BE2C (cell line): ENCODE results near the gene OSBPL3.

ENCODE experiments used
- DNase-seq: peaks from one replicate; pipeline ENCODE4 v3.0.0-alpha.2; 2020
- H3K27me3 ChIP-seq: fragments of 250-450 bp; sonication (Bioruptor Pico); 2 replicates; pipeline ENCODE4 v1.5.1; 2020; ENCODE audit warnings: mild to moderate bottlenecking
- H3K36me3 ChIP-seq: fragments of 250-450 bp; sonication (Bioruptor Pico); 2 replicates; pipeline ENCODE4 v1.5.1; 2020; ENCODE audit warnings: mild to moderate bottlenecking
- H3K4me1 ChIP-seq: fragments of 250-450 bp; sonication (Bioruptor Pico); 2 replicates; pipeline ENCODE4 v1.5.1; 2020
- H3K4me3 ChIP-seq: 2 replicates; pipeline ENCODE4 v1.5.1; 2011; ENCODE audit warnings: low read depth, low read length
- H3K9me3 ChIP-seq: fragments of 250-450 bp; sonication (Bioruptor Pico); 2 replicates; pipeline ENCODE4 v1.5.1; 2020
- CTCF ChIP-seq: IDR thresholded peaks from 2 replicates; pipeline ENCODE4 v1.5.1; 2012; ENCODE audit warnings: mild to moderate bottlenecking, low read depth, low read length

Gene OSBPL3

DNA sequence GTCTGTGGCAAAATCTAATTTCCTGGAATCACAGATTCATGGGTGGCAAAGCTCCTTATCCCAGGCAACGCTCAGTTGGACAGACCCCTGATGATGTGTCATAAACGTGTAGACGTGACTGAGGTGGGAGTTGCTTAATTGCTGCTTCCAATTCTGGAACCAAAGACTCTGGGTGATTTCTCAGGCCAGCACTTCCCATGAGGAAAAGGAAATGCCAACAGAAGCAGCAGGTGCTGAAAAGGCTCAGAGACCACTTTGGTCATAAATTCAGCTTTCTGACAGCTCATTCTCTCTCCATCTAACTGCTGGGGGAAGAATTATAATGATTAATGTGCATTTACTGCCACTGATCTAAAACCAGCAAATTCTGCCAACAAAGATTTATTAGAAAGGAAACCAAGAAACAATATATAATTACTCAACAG lies 88.7 kb downstream of the OSBPL3 start:
- peaks cover 6% of the 10 kb centered on the region; the same call in 1 of the 2 replicates for H3K36me3 ChIP-seq
- no peaks in the 10 kb centered on the region for H3K9me3 ChIP-seq
- TF ChIP-seq CTCF: no peak
- H3K4me3 ChIP-seq: no peak overlapping the region
- H3K4me1 ChIP-seq: peaks cover 15% of the 10 kb centered on the region
- H3K27me3 ChIP-seq: no peaks in the 10 kb centered on the region
- no peak for DNase-seq

DNA sequence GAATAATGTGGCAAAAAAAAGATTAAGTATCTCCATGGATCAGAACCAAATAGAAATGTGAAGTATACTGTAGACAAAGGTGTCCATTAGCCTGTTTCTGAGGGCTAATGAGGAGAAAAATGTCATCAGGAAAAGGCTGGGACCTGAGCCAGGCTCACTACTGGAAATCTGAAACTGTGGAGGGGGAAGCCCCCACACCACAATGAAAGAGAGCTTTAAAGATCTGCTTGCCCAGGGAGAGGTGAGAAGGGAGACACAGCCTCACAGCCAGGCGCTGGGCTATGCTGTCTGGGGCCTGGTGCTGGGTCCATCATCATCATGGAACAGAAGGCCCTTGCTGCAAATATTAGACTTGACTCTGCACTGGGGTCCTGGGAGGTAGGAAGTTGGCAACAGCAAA lies 90.4 kb downstream of the OSBPL3 start:
- Histone ChIP-seq H3K4me3 (no peak overlapping the region), H3K36me3 (peaks cover 6% of the 10 kb centered on the region; the same call in 1 of the 2 replicates), H3K27me3 (no peaks in the 10 kb centered on the region), H3K4me1 (peaks cover 1% of the 10 kb centered on the region), H3K9me3 (no peaks in the 10 kb centered on the region)
- DNase-seq: no peak
- no peak for TF ChIP-seq CTCF

DNA sequence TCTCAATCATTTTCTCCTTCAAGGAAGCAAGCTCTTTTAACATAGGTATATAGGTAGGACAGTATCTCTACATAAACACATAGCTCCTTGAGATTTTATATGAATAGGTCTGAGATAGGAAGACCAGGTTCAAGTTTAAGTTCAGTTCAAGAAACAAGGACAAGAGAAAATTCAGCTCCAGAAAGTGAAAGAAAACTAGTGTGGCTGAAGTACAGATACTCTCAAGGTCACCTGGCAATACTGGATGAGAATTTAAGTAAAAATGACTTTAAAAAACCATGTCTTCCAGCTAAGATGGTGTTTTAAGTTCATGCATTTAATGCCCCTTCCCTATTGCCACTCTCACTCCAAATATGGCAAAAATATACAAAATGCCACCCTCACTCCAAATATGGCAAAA lies 91.3 kb downstream of the OSBPL3 start:
- H3K4me1 ChIP-seq: peaks cover under 1% of the 10 kb centered on the region; the same call in 1 of the 2 replicates
- H3K4me3 ChIP-seq: no peak overlapping the region
- no peak for TF ChIP-seq CTCF
- no peak for DNase-seq
- H3K9me3 ChIP-seq: no peaks in the 10 kb centered on the region
- no peaks in the 10 kb centered on the region for H3K27me3 ChIP-seq
- peaks cover 6% of the 10 kb centered on the region; the same call in 1 of the 2 replicates for H3K36me3 ChIP-seq

DNA sequence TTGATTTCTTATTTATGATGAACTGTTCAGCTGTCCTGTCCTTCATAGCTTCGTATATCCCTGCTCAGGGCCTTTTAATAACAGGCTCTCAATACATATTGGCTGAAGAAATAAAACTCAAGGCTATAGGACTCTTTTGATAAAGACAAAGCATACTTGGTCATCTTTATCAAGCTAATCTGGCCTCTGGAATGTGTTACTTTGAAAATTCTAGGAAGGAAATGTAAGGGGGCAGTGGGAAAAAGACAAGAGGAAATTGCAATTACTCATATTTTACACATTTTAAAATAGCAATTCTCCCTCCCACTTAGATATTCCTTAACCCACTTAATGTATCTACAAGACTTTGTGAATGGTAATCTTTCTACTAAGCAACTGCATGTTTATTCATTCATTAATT lies 94.3 kb downstream of the OSBPL3 start:
- Histone ChIP-seq H3K27me3 (no peaks in the 10 kb centered on the region), H3K4me1 (peaks cover 4% of the 10 kb centered on the region; the same call in 1 of the 2 replicates), H3K36me3 (peaks cover 5% of the 10 kb centered on the region; the same call in 1 of the 2 replicates), H3K9me3 (no peaks in the 10 kb centered on the region), H3K4me3 (no peak overlapping the region)
- no peak for DNase-seq
- TF ChIP-seq CTCF: no peak

GRCh38 chr7:24885305-24885704 lies 94.7 kb downstream of the OSBPL3 start:
- peaks cover 4% of the 10 kb centered on the region; the same call in 1 of the 2 replicates for H3K4me1 ChIP-seq
- H3K9me3 ChIP-seq: no peaks in the 10 kb centered on the region
- no peak for DNase-seq
- H3K36me3 ChIP-seq: peaks cover 1% of the 10 kb centered on the region; the same call in 1 of the 2 replicates
- no peaks in the 10 kb centered on the region for H3K27me3 ChIP-seq
- H3K4me3 ChIP-seq: no peak overlapping the region
- peak; percentile 11 for TF ChIP-seq CTCF

- peaks cover 4% of the 10 kb centered on the region; the same call in 1 of the 2 replicates for H3K4me1 ChIP-seq
- no peak for TF ChIP-seq CTCF
- H3K27me3 ChIP-seq: no peaks in the 10 kb centered on the region
- no peaks in the 10 kb centered on the region; the same call in 1 of the 2 replicates for H3K36me3 ChIP-seq
- no peak for DNase-seq
- H3K9me3 ChIP-seq: no peaks in the 10 kb centered on the region
- H3K4me3 ChIP-seq: no peak overlapping the region
Measured at GRCh38 chr7:24884401-24884800, 95.6 kb downstream of the OSBPL3 start.
